ENCODE results near the gene TCN1. TPM values are rescaled to one million over a fixed set of nuclear protein-coding genes. Genes with fewer than 3 reads are reported as not detected.
A peak's percentile ranks its signal among the peaks of the same experiment; 100 is the strongest.
"Not testable (repeated sequence)": the region's sequence is repeated elsewhere in the genome, so short reads cannot be mapped to it uniquely, and the experiment has no call there.

The TCN1 gene
- total RNA-seq, 1 experiment from 2014 or later = not detected

GRCh38 chr11:59857439-59858434 is 8.6 kb downstream of the TCN1 start:
- DNase-seq (ENCODE audit: low read depth) = peak; percentile 39

DNA sequence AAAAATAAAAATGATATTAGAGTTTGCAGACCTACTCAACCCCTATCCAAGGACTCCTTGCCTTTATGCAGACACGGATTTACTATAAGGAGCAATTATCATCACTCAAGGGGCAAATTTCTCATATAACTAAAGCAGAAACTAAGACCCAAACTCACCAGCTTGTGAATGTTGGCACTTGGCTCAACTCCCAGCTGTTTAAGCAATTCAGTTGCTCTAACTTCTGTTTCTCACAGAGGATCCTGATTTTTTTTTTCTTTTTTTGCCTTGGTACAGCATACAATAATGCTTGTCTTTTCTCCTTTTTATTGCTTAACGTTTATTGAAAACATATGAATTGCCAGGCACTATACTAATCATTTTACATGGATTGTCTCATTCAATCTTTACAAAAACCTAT is 11.4 kb downstream of the TCN1 start:
- no peak for DNase-seq (ENCODE audit: low read depth)

GRCh38 chr11:59851416-59851815 is 14.9 kb downstream of the TCN1 start:
- DNase-seq (ENCODE audit: low read depth) = not testable (repeated sequence)

- DNase-seq (ENCODE audit: low read depth) = not testable (repeated sequence)
These were observed 16.7 kb downstream of the TCN1 start for GRCh38 chr11:59849551-59849950.

- DNase-seq (ENCODE audit: low read depth) = no peak
These were observed 17.2 kb downstream of the TCN1 start for GRCh38 chr11:59849129-59849528.

DNA sequence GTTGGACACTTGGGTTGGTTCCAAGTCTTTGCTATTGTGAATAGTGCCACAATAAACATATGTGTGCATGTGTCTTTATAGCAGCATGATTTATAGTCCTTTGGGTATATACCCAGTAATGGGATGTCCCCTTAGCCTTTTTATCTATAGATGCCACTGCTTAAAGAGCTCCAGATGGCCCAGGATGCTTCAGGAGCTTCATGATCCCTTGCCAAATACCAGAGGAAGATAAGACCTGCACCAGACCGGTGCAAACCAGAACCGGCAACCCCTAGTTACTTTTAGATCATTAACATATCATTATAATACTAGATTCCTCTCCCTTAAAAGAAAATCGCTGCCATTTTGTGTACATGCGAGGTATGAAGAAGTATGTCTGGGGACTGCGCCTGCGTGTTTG is 17.8 kb downstream of the TCN1 start:
- not testable (repeated sequence) for DNase-seq (ENCODE audit: low read depth)

DNA sequence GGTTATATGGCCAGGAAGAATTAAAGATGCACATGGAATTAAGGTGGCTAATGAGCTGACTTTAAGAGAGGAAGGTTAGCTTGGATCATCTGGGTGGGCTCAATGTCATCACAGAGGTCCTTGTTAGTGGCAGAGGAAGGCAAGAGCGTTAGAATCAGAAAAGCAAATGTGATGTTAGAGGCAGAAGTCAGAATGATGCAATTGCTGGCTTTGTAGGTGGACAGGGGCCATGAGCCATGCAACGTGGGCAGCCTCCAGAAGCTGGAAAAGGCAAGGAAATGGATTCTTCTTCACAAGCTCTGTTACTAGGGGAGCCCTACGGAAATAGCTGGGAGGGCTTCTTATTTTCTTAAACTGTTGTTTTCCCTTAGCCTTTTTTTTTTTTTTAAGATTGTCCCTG is 18.7 kb downstream of the TCN1 start:
- no peak for DNase-seq (ENCODE audit: low read depth)

DNA sequence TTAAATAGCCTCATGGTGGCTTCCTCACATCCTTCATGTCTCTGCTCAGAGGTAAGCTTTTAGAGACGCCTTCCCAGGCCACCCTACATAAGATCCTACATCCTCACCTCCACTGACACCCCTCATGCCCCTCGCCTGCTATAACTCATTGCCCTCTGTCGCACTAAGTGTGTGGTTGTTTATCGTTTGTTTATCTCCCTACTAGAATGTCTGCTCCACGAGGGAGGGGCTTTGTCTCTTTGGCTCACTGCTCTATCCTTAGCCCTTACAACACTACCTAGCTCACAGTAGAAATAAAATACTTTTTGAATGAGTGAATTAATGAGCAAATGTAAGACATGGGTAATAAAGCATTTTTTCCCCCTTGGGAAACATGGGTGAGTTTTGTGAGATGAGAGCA is 19.7 kb downstream of the TCN1 start:
- DNase-seq (ENCODE audit: low read depth) = no peak

GRCh38 chr11:59845399-59845798 is 20.9 kb downstream of the TCN1 start, which contains the start of gene CBLIF:
CBLIF (minus strand) TSS chr11:59845499; CDS start chr11:59845453, 46 bp downstream.
- no peak for DNase-seq (ENCODE audit: low read depth)

DNA sequence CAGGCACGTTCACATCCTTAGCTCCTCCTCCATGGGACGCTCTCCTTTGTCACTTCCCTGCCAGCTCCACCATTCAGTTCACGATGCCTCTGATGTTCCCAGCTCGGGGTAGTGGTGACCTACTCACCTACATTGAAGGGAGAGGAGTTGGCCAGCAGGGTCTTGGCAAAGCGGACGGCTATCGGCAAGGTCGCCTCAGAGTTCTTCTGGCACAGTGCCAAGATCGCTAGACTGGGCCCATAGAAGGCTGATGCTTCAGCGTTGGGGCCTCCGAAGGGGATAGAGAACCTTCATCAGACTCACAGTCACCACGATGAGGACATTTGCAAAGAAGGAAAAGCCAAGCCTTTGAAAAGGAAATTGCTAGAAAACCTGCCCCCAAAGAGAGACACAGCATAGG is 24.0 kb downstream of the TCN1 start:
- DNase-seq (ENCODE audit: low read depth) = peak; percentile 3

- DNase-seq (ENCODE audit: low read depth) = no peak
These were observed 24.8 kb downstream of the TCN1 start for GRCh38 chr11:59841514-59841913.

DNA sequence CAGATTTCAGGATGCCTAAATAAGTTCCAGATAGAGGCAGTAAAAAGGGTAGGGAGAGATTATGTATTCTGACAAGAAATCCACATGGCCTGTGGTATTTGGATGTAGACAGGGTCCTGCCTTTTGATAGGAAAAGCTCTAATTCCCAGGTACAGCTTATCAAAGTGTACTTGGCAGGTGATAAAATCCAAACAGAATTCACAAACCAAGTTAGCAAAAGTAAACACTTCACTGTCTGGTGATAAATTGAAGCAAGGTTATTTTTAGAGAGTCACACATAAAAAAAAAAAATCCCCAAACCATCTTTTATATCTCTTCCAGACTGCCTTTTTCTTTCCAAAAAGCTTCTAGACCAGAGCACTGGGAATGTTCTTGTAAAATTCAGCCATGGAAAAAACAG is 26.7 kb downstream of the TCN1 start:
- DNase-seq (ENCODE audit: low read depth) = no peak

- no peak for DNase-seq (ENCODE audit: low read depth)
These were observed 32.7 kb downstream of the TCN1 start for GRCh38 chr11:59833602-59834001.

GRCh38 chr11:59829358-59829757 is 36.9 kb downstream of the TCN1 start:
- no peak for DNase-seq (ENCODE audit: low read depth)

DNA sequence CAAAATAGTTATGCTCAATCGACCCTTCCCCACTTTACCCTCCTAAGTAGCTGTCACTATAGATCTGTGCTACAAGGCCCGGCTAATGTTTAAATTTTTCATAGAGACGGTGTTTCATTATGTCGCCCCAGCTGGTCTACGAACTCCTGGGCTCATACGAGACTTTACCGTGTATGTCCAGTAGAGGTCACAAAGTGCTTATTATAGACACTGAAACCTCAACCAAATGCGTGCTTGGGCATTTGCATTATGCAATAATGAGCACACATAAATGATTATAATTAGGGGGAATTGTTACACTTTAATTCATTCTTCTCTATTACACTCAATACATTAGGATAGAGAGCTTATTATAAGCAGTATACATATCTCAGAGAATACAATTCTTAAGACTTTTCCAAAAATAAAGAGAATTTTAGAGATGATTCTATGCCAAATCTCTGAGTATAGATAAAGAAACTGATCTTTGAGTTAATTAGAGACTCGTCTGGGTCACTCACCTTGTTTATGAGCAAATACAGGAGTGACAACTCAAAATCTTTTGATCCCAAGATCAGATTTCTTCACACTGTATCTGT is 43.2 kb downstream of the TCN1 start:
- DNase-seq (ENCODE audit: low read depth) = peak; percentile 57

- no peak for DNase-seq (ENCODE audit: low read depth)
These were observed 47.7 kb downstream of the TCN1 start for GRCh38 chr11:59818572-59818971.

DNA sequence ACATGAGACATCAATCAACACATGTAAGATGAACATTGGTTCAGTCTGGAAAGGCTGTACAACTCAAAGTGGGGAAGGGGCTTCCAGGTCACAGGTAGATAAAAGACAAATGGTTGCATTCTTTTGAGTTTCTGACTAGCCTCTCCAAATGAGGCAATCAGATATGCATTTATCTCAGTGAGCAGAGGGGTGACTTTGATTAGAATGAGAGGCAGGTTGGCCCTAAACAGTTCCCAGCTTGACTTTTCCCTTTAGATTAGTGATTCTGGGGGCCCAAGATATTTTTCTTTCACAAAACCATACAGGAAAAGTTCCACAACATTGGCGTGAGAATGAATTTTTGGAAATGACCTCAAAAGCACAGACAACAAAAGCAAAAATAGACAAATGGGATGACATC is 49.9 kb downstream of the TCN1 start:
- DNase-seq (ENCODE audit: low read depth) = not testable (repeated sequence)

GRCh38 chr11:59815754-59816153 is 50.5 kb downstream of the TCN1 start:
- no peak for DNase-seq (ENCODE audit: low read depth)

- no peak for DNase-seq (ENCODE audit: low read depth)
These were observed 52.3 kb downstream of the TCN1 start for GRCh38 chr11:59814021-59814420.

GRCh38 chr11:59813364-59813763 is 52.9 kb downstream of the TCN1 start:
- DNase-seq (ENCODE audit: low read depth) = no peak

GRCh38 chr11:59812220-59812619 is 54.1 kb downstream of the TCN1 start:
- no peak for DNase-seq (ENCODE audit: low read depth)

GRCh38 chr11:59810911-59811259 is 55.4 kb downstream of the TCN1 start:
- no peak for DNase-seq (ENCODE audit: low read depth)
